Osteoblast (primary cell): ENCODE data around the gene SPC24. TPM values are rescaled to one million over a fixed set of nuclear protein-coding genes. Genes with fewer than 3 reads are reported as not detected.
A peak's percentile ranks its signal among the peaks of the same experiment; 100 is the strongest.
"Not testable (repeated sequence)": the region's sequence is repeated elsewhere in the genome, so short reads cannot be mapped to it uniquely, and the experiment has no call there.

Experiments
- DNase-seq: peaks from one replicate; pipeline ENCODE4 v3.0.0; 2011; ENCODE audit warnings: low spot score, mixed read lengths; ENCODE audit not compliant: insufficient read length; ENCODE audit errors: missing footprints
- H2AFZ ChIP-seq: 2 replicates; pipeline ENCODE4 v1.6.0; 2011; ENCODE audit warnings: mild to moderate bottlenecking, low read length
- H3K27ac ChIP-seq: 2 replicates; pipeline ENCODE4 v1.5.1; 2011; ENCODE audit warnings: mild to moderate bottlenecking, low read depth, low read length, moderate library complexity
- H3K27me3 ChIP-seq: 2 replicates; pipeline ENCODE4 v1.6.0; 2012; ENCODE audit warnings: mild to moderate bottlenecking, control low read depth, inconsistent platforms, low read length, moderate library complexity; ENCODE audit not compliant: insufficient read depth
- H3K36me3 ChIP-seq: 2 replicates; pipeline ENCODE4 v1.5.1; 2011; ENCODE audit warnings: mild to moderate bottlenecking, low read length, control low read depth, moderate library complexity; ENCODE audit not compliant: insufficient read depth
- H3K4me1 ChIP-seq: 2 replicates; pipeline ENCODE4 v1.5.1; 2011; ENCODE audit warnings: mild to moderate bottlenecking, low read length, control low read depth, moderate library complexity; ENCODE audit not compliant: insufficient read depth
- H3K4me2 ChIP-seq: 2 replicates; pipeline ENCODE4 v1.6.0; 2011; ENCODE audit warnings: mild to moderate bottlenecking, low read length; ENCODE audit not compliant: insufficient read depth
- H3K4me3 ChIP-seq: fragments of 200-600 bp; sonication (generic); 3 replicates; pipeline ENCODE4 v1.5.1; 2012; ENCODE audit warnings: mild to moderate bottlenecking, low read length, inconsistent platforms; ENCODE audit not compliant: insufficient read depth
- H3K79me2 ChIP-seq: 2 replicates; pipeline ENCODE4 v1.6.0; 2012; ENCODE audit warnings: mild to moderate bottlenecking, low read length, control low read depth, inconsistent platforms; ENCODE audit not compliant: insufficient read depth
- H3K9me3 ChIP-seq: 2 replicates; pipeline ENCODE4 v1.5.1; 2011; ENCODE audit warnings: low read depth, low read length, control low read depth
- H4K20me1 ChIP-seq: 2 replicates; pipeline ENCODE4 v1.6.0; 2012; ENCODE audit warnings: mild to moderate bottlenecking, low read length, control low read depth; ENCODE audit not compliant: insufficient read depth
- total RNA-seq: library from RNA; depleted of rRNA; stranded (reverse); fragments of >200 nt; gene quantifications from 2 replicates; pipeline ENCODE4 v1.2.3, GENCODE V29; 2012
- TF ChIP-seq, protein P1 (sequence below): IDR thresholded peaks from 2 replicates; pipeline ENCODE4 v1.5.1; 2011; ENCODE audit warnings: mild to moderate bottlenecking, low read depth, low read length, moderate library complexity; ENCODE audit errors: extremely low read depth

Gene SPC24
- total RNA-seq, 1 donor = 5.4 TPM

DNA sequence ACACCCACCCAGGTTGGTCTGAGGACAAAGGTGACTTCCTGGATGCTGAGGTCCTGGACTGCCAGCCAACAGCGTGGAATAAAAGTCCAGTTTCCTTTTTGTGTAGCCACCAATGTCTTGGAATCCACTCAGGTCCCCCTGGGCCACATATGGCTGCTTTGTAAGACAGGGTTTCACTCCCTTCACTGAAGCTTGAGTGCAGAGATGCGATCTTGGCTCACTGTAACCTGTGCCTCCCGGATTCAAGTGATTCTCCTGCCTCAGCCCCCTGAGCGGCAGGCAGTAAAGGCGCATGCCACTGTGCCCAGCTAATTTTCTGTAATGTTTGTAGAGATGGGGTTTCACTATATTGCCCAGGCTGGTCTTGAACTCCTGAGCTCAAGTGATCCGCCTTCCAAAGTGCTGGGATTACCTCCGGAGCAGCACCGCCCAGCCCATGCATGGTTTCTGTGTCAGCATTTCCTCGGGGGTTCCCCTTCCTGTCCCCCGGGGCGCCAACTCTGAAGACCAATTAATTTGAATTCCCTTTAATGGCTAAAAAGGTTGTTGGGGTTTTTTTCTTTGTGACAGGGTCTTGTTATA lies 24.2 kb upstream of the SPC24 start:
- peaks cover 45% of the 10 kb centered on the region for H3K79me2 ChIP-seq

DNA sequence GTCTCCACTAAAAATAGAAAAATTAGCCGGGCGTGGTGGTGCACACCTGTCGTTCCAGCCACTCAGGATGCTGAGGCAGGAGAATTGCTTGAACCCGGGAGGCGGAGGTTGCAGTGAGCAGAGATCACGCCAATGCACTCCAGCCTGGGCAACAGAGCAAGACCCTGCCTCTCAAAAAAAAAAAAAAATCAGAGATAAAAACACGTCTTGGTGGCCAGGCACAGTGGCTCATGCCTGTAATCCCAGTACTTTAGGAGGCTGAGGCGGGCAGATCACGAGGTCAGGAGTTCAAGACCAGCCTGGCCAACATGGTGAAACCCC lies 23.5 kb upstream of the SPC24 start:
- H3K36me3 ChIP-seq = peaks cover 49% of the 10 kb centered on the region
- not testable (repeated sequence) for H3K27me3 ChIP-seq, DNase-seq, H3K4me3 ChIP-seq, H3K9me3 ChIP-seq, H4K20me1 ChIP-seq, H2AFZ ChIP-seq, H3K4me2 ChIP-seq
- peaks cover 38% of the 10 kb centered on the region for H3K79me2 ChIP-seq
- peaks cover 16% of the 10 kb centered on the region for H3K4me1 ChIP-seq
- peak overlapping the region; percentile 55 for H3K27ac ChIP-seq

More for the DNA sequence above, 24.2 kb upstream of the SPC24 start:
- H3K27me3 ChIP-seq = no peaks in the 10 kb centered on the region
- TF ChIP-seq, protein P1, sequence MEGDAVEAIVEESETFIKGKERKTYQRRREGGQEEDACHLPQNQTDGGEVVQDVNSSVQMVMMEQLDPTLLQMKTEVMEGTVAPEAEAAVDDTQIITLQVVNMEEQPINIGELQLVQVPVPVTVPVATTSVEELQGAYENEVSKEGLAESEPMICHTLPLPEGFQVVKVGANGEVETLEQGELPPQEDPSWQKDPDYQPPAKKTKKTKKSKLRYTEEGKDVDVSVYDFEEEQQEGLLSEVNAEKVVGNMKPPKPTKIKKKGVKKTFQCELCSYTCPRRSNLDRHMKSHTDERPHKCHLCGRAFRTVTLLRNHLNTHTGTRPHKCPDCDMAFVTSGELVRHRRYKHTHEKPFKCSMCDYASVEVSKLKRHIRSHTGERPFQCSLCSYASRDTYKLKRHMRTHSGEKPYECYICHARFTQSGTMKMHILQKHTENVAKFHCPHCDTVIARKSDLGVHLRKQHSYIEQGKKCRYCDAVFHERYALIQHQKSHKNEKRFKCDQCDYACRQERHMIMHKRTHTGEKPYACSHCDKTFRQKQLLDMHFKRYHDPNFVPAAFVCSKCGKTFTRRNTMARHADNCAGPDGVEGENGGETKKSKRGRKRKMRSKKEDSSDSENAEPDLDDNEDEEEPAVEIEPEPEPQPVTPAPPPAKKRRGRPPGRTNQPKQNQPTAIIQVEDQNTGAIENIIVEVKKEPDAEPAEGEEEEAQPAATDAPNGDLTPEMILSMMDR = no peak
- no peaks in the 10 kb centered on the region for H4K20me1 ChIP-seq
- no peak overlapping the region for H3K4me3 ChIP-seq
- no peaks in the 10 kb centered on the region for H3K9me3 ChIP-seq
- no peak overlapping the region for H2AFZ ChIP-seq
- peaks cover 48% of the 10 kb centered on the region for H3K36me3 ChIP-seq
- peak; percentile 51 for DNase-seq
- peak overlapping the region; percentile 53 for H3K27ac ChIP-seq
- peaks cover 16% of the 10 kb centered on the region for H3K4me1 ChIP-seq
- no peak overlapping the region for H3K4me2 ChIP-seq

DNA sequence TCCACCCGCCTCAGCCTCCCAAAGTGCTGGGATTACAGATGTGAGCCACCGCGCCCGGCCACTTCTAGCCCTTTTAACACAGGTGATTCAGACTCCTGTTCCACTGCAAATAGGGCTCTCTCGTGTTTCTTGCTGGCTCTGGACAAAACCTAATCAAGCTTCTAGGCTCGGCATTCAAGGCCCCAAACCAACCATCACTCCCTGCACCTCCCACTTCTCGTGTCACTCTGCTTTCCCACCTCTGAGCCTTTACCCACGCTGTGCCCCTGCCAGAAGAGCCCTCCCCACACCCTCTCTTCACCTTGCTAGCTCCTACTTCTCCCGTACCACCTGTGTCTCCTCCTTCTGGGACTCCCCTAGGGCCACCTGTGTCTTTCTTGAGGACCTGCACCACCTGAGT lies 22.0 kb upstream of the SPC24 start:
- Histone ChIP-seq H3K27ac (no peak overlapping the region), H3K4me3 (no peak overlapping the region), H3K4me2 (no peak overlapping the region), H3K27me3 (no peaks in the 10 kb centered on the region), H2AFZ (no peak overlapping the region), H4K20me1 (no peaks in the 10 kb centered on the region), H3K36me3 (peaks cover 50% of the 10 kb centered on the region), H3K9me3 (no peaks in the 10 kb centered on the region), H3K79me2 (peaks cover 24% of the 10 kb centered on the region), H3K4me1 (peaks cover 16% of the 10 kb centered on the region)
- TF ChIP-seq, protein P1 = no peak
- DNase-seq = peak; percentile 72

DNA sequence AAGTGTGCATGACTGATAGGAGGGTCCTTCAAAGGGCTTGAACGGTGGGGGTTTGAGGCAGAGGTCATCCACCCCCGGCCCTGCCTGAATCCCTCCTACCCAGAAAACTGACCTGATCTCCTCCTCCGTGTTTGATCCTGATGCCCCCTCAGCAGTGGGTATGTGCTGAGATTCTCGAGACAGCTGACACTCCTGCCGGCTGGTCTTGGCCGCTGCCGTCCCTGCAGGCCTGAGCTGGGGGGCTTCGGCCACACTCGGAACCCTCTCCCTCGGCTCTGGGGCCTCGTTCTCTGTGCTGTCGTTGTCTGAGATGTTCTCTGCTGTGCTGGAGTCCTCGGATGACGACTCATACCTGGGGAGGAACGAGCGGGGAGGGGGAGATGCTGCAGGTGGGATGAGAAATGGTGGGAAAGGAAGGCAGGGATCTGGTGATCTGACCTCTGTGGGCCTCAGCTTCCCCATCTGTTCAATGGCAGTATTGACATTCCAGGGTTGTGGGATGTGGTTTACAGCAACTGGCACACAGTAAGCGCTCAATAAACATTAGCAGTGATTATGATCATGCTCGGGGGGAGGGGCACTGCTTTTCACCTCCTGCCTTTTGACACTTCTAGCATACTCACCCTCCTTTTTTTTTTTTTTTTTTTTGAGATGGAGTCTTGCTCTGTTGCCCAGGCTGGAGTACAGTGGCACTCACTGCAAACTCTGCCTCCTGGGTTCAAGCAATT lies 21.0 kb upstream of the SPC24 start:
- peaks cover 16% of the 10 kb centered on the region for H3K4me1 ChIP-seq
- TF ChIP-seq, protein P1 = no peak
- H3K27ac ChIP-seq = no peak overlapping the region

More for the DNA sequence above, 21.0 kb upstream of the SPC24 start:
- H3K4me2 ChIP-seq = no peak overlapping the region
- no peaks in the 10 kb centered on the region for H4K20me1 ChIP-seq
- H3K79me2 ChIP-seq = peaks cover 17% of the 10 kb centered on the region
- peak; percentile 46 for DNase-seq
- H2AFZ ChIP-seq = no peak overlapping the region
- peaks cover 50% of the 10 kb centered on the region for H3K36me3 ChIP-seq
- H3K4me3 ChIP-seq = no peak overlapping the region
- H3K9me3 ChIP-seq = no peaks in the 10 kb centered on the region
- H3K27me3 ChIP-seq = no peaks in the 10 kb centered on the region
